OCI-LY7 (cell line): ENCODE data around the gene UBE3D. TPM values are rescaled to one million over a fixed set of nuclear protein-coding genes. Genes with fewer than 3 reads are reported as not detected.
A peak's percentile ranks its signal among the peaks of the same experiment; 100 is the strongest.

Experiments
- BruUV-seq: library from RNA; stranded (reverse); fragments of 400-500 nt; replicated peaks from 2 replicates; lab custom pipeline; 2021; lab: Mats Ljungman, UMichigan
- CTCF ChIA-PET: fragments of 300-600 bp; sonication (Branson Sonifier 250); formaldehyde crosslinking; loops from one replicate; lab custom pipeline; 2022; ENCODE audit warnings: antibody characterized with exemption; ENCODE audit not compliant: unreplicated experiment; lab: Charles Lee
- POLR2A ChIA-PET: fragments of 300-600 bp; sonication (Branson Sonifier 250); formaldehyde crosslinking; loops from one replicate; lab custom pipeline; 2022; ENCODE audit warnings: antibody characterized with exemption; lab: Charles Lee
- DNase-seq: peaks from one replicate; pipeline ENCODE4 v3.0.0-alpha.2; 2015; ENCODE audit warnings: low spot score
- H2AFZ ChIP-seq: fragments of 200-600 bp; sonication (generic), shearing (Covaris generic); 2 replicates; pipeline ENCODE4 v1.6.1; 2014; ENCODE audit warnings: mild to moderate bottlenecking, antibody characterized with exemption, low read length, moderate library complexity
- H3K27ac ChIP-seq: fragments of 200-600 bp; sonication (generic); 2 replicates; pipeline ENCODE4 v1.5.1; 2014; ENCODE audit warnings: mixed run types, low read depth, mild to moderate bottlenecking, moderate library complexity, low read length, inconsistent platforms; ENCODE audit not compliant: poor library complexity, severe bottlenecking
- H3K36me3 ChIP-seq: fragments of 200-600 bp; sonication (generic); 2 replicates; pipeline ENCODE4 v1.6.1; 2014; ENCODE audit warnings: mild to moderate bottlenecking, antibody characterized with exemption, low read length, moderate library complexity, mixed read lengths; ENCODE audit not compliant: insufficient read depth
- H3K4me1 ChIP-seq: fragments of 200-600 bp; sonication (generic); 2 replicates; pipeline ENCODE4 v1.5.1; 2014; ENCODE audit warnings: mild to moderate bottlenecking, low read length; ENCODE audit not compliant: insufficient read depth, poor library complexity, severe bottlenecking
- H3K4me2 ChIP-seq: fragments of 200-600 bp; sonication (generic); 2 replicates; pipeline ENCODE4 v1.6.1; 2014; ENCODE audit warnings: mild to moderate bottlenecking, low read length
- H3K4me3 ChIP-seq: fragments of 200-600 bp; sonication (generic); 2 replicates; pipeline ENCODE4 v1.5.1; 2014; ENCODE audit warnings: mild to moderate bottlenecking, low read depth, low read length; ENCODE audit not compliant: poor library complexity, severe bottlenecking
- H3K79me2 ChIP-seq: fragments of 200-600 bp; sonication (generic); 2 replicates; pipeline ENCODE4 v1.6.1; 2016; ENCODE audit warnings: low read depth, mild to moderate bottlenecking, low read length, moderate library complexity, mixed read lengths; ENCODE audit not compliant: insufficient read depth
- H3K9me2 ChIP-seq: fragments of 200-600 bp; sonication (generic); 2 replicates; pipeline ENCODE4 v1.6.1; 2016; ENCODE audit warnings: mild to moderate bottlenecking, low read length, mixed read lengths; ENCODE audit not compliant: insufficient read depth
- H3K9me3 ChIP-seq: fragments of 200-600 bp; sonication (generic); 2 replicates; pipeline ENCODE4 v1.6.1; 2014; ENCODE audit warnings: mild to moderate bottlenecking, mixed run types, low read length, mixed read lengths
- H4K20me1 ChIP-seq: fragments of 200-600 bp; sonication (generic); 2 replicates; pipeline ENCODE4 v1.6.1; 2014; ENCODE audit warnings: mild to moderate bottlenecking, antibody characterized with exemption, low read length, moderate library complexity, mixed read lengths; ENCODE audit not compliant: insufficient read depth
- CTCF ChIP-seq: fragments of 200-600 bp; sonication (generic); conservative IDR thresholded peaks from 2 replicates; pipeline ENCODE4 v1.5.1; 2014; ENCODE audit warnings: mild to moderate bottlenecking, antibody characterized with exemption, low read length, moderate library complexity, mixed read lengths
- EZH2phosphoT487 ChIP-seq: fragments of 200-600 bp; sonication (generic); IDR thresholded peaks from 2 replicates; pipeline ENCODE4 v1.6.1; 2018; ENCODE audit warnings: low read depth, borderline replicate concordance, mild to moderate bottlenecking, mixed run types, antibody characterized with exemption, low read length, moderate library complexity, mixed read lengths
- intact Hi-C: fragments of 100-400 bp; cut with micrococcal nuclease; formaldehyde crosslinking; loops from one replicate; pipeline ENCODE4 v1.10.0; 2022; ENCODE audit not compliant: unreplicated experiment
- total RNA-seq, 2 experiments: library from RNA; depleted of rRNA in 1 of 2; stranded (reverse); fragments of >200 nt in 1 of 2; shearing (Covaris generic) in 1 of 2; gene quantifications; 2 replicates each; pipeline ENCODE4 v1.2.3, GENCODE V29; 2014 to 2022

The UBE3D gene
- total RNA-seq, 2 experiments from 2014 or later = 11.0 to 15.1 TPM

- TF ChIP-seq EZH2phosphoT487 (no peak), CTCF (peak; percentile 87)
- ChIA-PET CTCF (interaction anchor here (1.1 to 1.4 kb wide), 2 partner anchors 8 to 787 kb away, joined by 3 to 7 read pairs; partner anchors contain the start of gene UBE3D), POLR2A (interaction anchor here (0.6 kb wide), 1 partner anchor 148 kb away, joined by 3 read pairs; no protein-coding TSS in a partner anchor)
- H3K9me3 ChIP-seq = no peaks in the 10 kb centered on the region
- H3K4me1 ChIP-seq = peaks cover 7% of the 10 kb centered on the region
- DNase-seq = peak; percentile 67
- H3K4me3 ChIP-seq = no peak overlapping the region
- no peaks in the 10 kb centered on the region for H3K9me2 ChIP-seq
- H3K4me2 ChIP-seq = no peak overlapping the region
- peaks cover 50% of the 10 kb centered on the region; the same call in 1 of the 2 replicates for H3K36me3 ChIP-seq
- intact Hi-C loops = loop anchor here (5.0 kb wide), 1 partner anchor 806 kb away; no protein-coding TSS in a partner anchor
- no peak overlapping the region for H3K27ac ChIP-seq
- H3K79me2 ChIP-seq = peaks cover 4% of the 10 kb centered on the region; the same call in 1 of the 2 replicates
- BruUV-seq = no TSS peak
- H4K20me1 ChIP-seq = peaks cover 4% of the 10 kb centered on the region; the same call in 1 of the 2 replicates
- no peak overlapping the region for H2AFZ ChIP-seq
These were observed 7.8 kb downstream of the UBE3D start for GRCh38 chr6:83057705-83058321.

- H3K4me2 ChIP-seq = no peak overlapping the region
- H3K36me3 ChIP-seq = peaks cover 60% of the 10 kb centered on the region; the same call in 1 of the 2 replicates
- no peaks in the 10 kb centered on the region for H3K79me2 ChIP-seq
- H2AFZ ChIP-seq = no peak overlapping the region
- POLR2A ChIA-PET = no interaction called here
- DNase-seq = peak; percentile 51
- H4K20me1 ChIP-seq = peaks cover 4% of the 10 kb centered on the region; the same call in 1 of the 2 replicates
- peak; percentile 92 for TF ChIP-seq CTCF
- no peak for TF ChIP-seq EZH2phosphoT487
- intact Hi-C loops = loop anchor here (1.0 to 5.0 kb wide), 2 partner anchors 785 to 803 kb away; no protein-coding TSS in a partner anchor
- no peaks in the 10 kb centered on the region for H3K9me3 ChIP-seq
- no peak overlapping the region for H3K4me3 ChIP-seq
- CTCF ChIA-PET = no interaction called here
- BruUV-seq = no TSS peak
- H3K9me2 ChIP-seq = no peaks in the 10 kb centered on the region
- no peak overlapping the region for H3K27ac ChIP-seq
- H3K4me1 ChIP-seq = peaks cover 7% of the 10 kb centered on the region
These were observed 10.2 kb downstream of the UBE3D start for GRCh38 chr6:83055366-83055964.
